Measurements from ENCODE around the gene CFAP54. TPM values are rescaled to one million over a fixed set of nuclear protein-coding genes. Genes with fewer than 3 reads are reported as not detected.

The CFAP54 gene
- total and polyA plus RNA-seq, 2 of the 4 experiments (the other 2 are of a cell fraction) = 0.18 to 0.41 TPM

- H2BK120ac ChIP-seq (ENCODE audit: low read depth, low read length) = no peak overlapping the region
- ChIA-PET POLR2A (ENCODE audit: unreplicated experiment) (no interaction called here), CTCF (no interaction called here)
- peak overlapping the region; percentile 20; the same call in 1 of the 2 replicates for H2BK20ac ChIP-seq (ENCODE audit: low read depth, low read length)
- no peak overlapping the region for H4K8ac ChIP-seq (ENCODE audit: low read depth in 2 of 2, low read length in 2 of 2)
- no peak for TF ChIP-seq ELK1 (IDR thresholded peaks at IDR 0.05; ENCODE audit: borderline replicate concordance, low read depth, low read length)
- TF ChIP-seq MAFK (IDR thresholded peaks at IDR 0.05; ENCODE audit: low read depth, low read length) = no peak
- no peak for TF ChIP-seq CTCF (conservative IDR thresholded peaks at IDR 0.05; ENCODE audit: low read depth, low read length)
- peak; percentile 67; the same call in 1 of the 2 replicates for TF ChIP-seq CEBPB (IDR thresholded peaks at IDR 0.05; ENCODE audit: low read depth, low read length)
- TF ChIP-seq RFX5 (IDR thresholded peaks at IDR 0.05; ENCODE audit: low read depth, low read length) = no peak
- TF ChIP-seq RAD21 (IDR thresholded peaks at IDR 0.05; ENCODE audit: low read length) = no peak
- no peak for TF ChIP-seq FOS (IDR thresholded peaks at IDR 0.05; ENCODE audit: low read depth, low read length)
- intact Hi-C loops (cut with micrococcal nuclease) = no loop called here
- no peak overlapping the region for H3K18ac ChIP-seq (ENCODE audit: low read depth, low read length)
- no peaks in the 10 kb centered on the region for H4K20me1 ChIP-seq (ENCODE audit: insufficient read depth, low read length)
- H3K79me1 ChIP-seq (ENCODE audit: low read depth in 1 of 2, low read length in 2 of 2) = no peaks in the 10 kb centered on the region
- dilution Hi-C loops (cut with HindIII; ENCODE audit: low sequenced_read_pairs, unreplicated experiment) = no loop called here
- H4K91ac ChIP-seq (ENCODE audit: insufficient read depth, low read depth, low read length) = no peak overlapping the region
- H2BK15ac ChIP-seq (ENCODE audit: low read depth, low read length) = no peak overlapping the region
- H3K36me3 ChIP-seq (ENCODE audit: control insufficient read depth, insufficient read depth, low read length) = no peaks in the 10 kb centered on the region
- no peak overlapping the region for H3K56ac ChIP-seq (ENCODE audit: extremely low read depth, insufficient read depth, low read length)
- no peak overlapping the region for H2AK9ac ChIP-seq (replicated peaks; ENCODE audit: low read depth, low read length, poor library complexity)
- no peak overlapping the region for H3K14ac ChIP-seq (replicated peaks; ENCODE audit: low read depth, low read length)
- ATAC-seq (ENCODE audit: low read depth) (no peak), DNase-seq (no peak)
- H3K9me1 ChIP-seq (ENCODE audit: insufficient read depth, low read length) = no peaks in the 10 kb centered on the region
- H3K27ac ChIP-seq (ENCODE audit: insufficient read depth, low read length) = no peak overlapping the region
- H3K4me2 ChIP-seq (ENCODE audit: low read depth, low read length) = no peak overlapping the region
- in situ Hi-C loops (cut with MboI; ENCODE audit: low sequenced_read_pairs) = no loop called here
- no CpG with 5 or more reads among the region's 10 CpGs for WGBS, 2 experiments (ENCODE audit: extremely low coverage in 2 of 2, insufficient read length in 1 of 2)
- H2AK5ac ChIP-seq (ENCODE audit: low read depth, low read length) = no peak overlapping the region
- H3K9ac ChIP-seq (ENCODE audit: low read depth, low read length) = no peak overlapping the region
- H4K5ac ChIP-seq (ENCODE audit: low read depth, low read length) = no peak overlapping the region
- H3K4me3 ChIP-seq (ENCODE audit: insufficient read depth, low read depth, low read length) = no peak overlapping the region
- peaks cover 7% of the 10 kb centered on the region for H3K4me1 ChIP-seq (ENCODE audit: control insufficient read depth, insufficient read depth, low read length)
- H3K9me3 ChIP-seq (ENCODE audit: control insufficient read depth, insufficient read depth, low read length) = no peaks in the 10 kb centered on the region
- no TSS peak for BruUV-seq (replicated peaks)
- no peak overlapping the region for H2BK5ac ChIP-seq (ENCODE audit: low read depth, low read length, poor library complexity, severe bottlenecking)
- no peaks in the 10 kb centered on the region for H3K27me3 ChIP-seq (ENCODE audit: control insufficient read depth, insufficient read depth, low read length)
- no peak overlapping the region for H2AFZ ChIP-seq (replicated peaks; ENCODE audit: low read length, poor library complexity)
- H3K23ac ChIP-seq (ENCODE audit: low read depth, low read length) = no peak overlapping the region
- H3K4ac ChIP-seq (ENCODE audit: low read depth, low read length) = no peak overlapping the region
These were observed 45.0 kb upstream of the CFAP54 start for GRCh38 chr12:96444399-96444798.

Measured in IMR-90 (cell line).